Nephron progenitor cell (in vitro differentiated cells): Measurements from ENCODE around the gene CHRNA10.
"Not testable (repeated sequence)": the region's sequence is repeated elsewhere in the genome, so short reads cannot be mapped to it uniquely, and the experiment has no call there.

ENCODE experiments used
- DNase-seq: peaks from one replicate; pipeline ENCODE4 v3.0.0; 2021
- H3K27ac Mint-ChIP-seq: 2 replicates; pipeline ENCODE4 v1.8.0; 2021; ENCODE audit warnings: mild to moderate bottlenecking, moderate library complexity, mixed read lengths
- H3K27me3 Mint-ChIP-seq: 2 replicates; pipeline ENCODE4 v1.8.0; 2021; ENCODE audit warnings: mild to moderate bottlenecking, low read depth, mixed read lengths; ENCODE audit not compliant: poor library complexity
- H3K36me3 Mint-ChIP-seq: 2 replicates; pipeline ENCODE4 v1.8.0; 2021; ENCODE audit warnings: low read depth, mixed read lengths
- H3K4me1 Mint-ChIP-seq: 2 replicates; pipeline ENCODE4 v1.8.0; 2021; ENCODE audit warnings: mixed read lengths
- H3K4me3 Mint-ChIP-seq: 2 replicates; pipeline ENCODE4 v1.8.0; 2021; ENCODE audit warnings: mild to moderate bottlenecking, moderate library complexity, mixed read lengths
- H3K9me3 Mint-ChIP-seq: 2 replicates; pipeline ENCODE4 v1.8.0; 2021; ENCODE audit warnings: mild to moderate bottlenecking, moderate library complexity, mixed read lengths
- CTCF ChIP-seq: fragments of 200-600 bp; sonication (generic); IDR thresholded peaks from 2 replicates; pipeline ENCODE4 v1.5.0; 2021; ENCODE audit warnings: antibody characterized with exemption

Gene CHRNA10

GRCh38 chr11:3662856-3663255 lies 8.3 kb downstream of the CHRNA10 start:
- H3K27ac Mint-ChIP-seq, result no peak overlapping the region
- DNase-seq, result no peak
- TF ChIP-seq CTCF, result no peak
- no peaks in the 10 kb centered on the region for H3K27me3 Mint-ChIP-seq
- no peak overlapping the region for H3K4me3 Mint-ChIP-seq
- H3K36me3 Mint-ChIP-seq, result peaks cover 35% of the 10 kb centered on the region
- H3K4me1 Mint-ChIP-seq, result no peaks in the 10 kb centered on the region
- peaks cover 7% of the 10 kb centered on the region for H3K9me3 Mint-ChIP-seq

GRCh38 chr11:3660960-3661359 lies 10.2 kb downstream of the CHRNA10 start:
- Mint-ChIP-seq H3K4me3 (no peak overlapping the region), H3K27me3 (peaks cover 2% of the 10 kb centered on the region), H3K4me1 (no peaks in the 10 kb centered on the region), H3K36me3 (peaks cover 23% of the 10 kb centered on the region), H3K27ac (no peak overlapping the region), H3K9me3 (peaks cover 7% of the 10 kb centered on the region)
- no peak for DNase-seq
- no peak for TF ChIP-seq CTCF

GRCh38 chr11:3659595-3660515 lies 11.3 kb downstream of the CHRNA10 start:
- peaks cover 7% of the 10 kb centered on the region for H3K9me3 Mint-ChIP-seq
- no peak overlapping the region for H3K27ac Mint-ChIP-seq
- peaks cover 5% of the 10 kb centered on the region for H3K27me3 Mint-ChIP-seq
- no peak for DNase-seq
- H3K36me3 Mint-ChIP-seq, result peaks cover 12% of the 10 kb centered on the region
- no peaks in the 10 kb centered on the region for H3K4me1 Mint-ChIP-seq
- H3K4me3 Mint-ChIP-seq, result no peak overlapping the region
- TF ChIP-seq CTCF, result no peak

GRCh38 chr11:3658252-3658651 lies 12.9 kb downstream of the CHRNA10 start:
- H3K27ac Mint-ChIP-seq, result peak overlapping the region; percentile 39
- no peak for DNase-seq
- H3K9me3 Mint-ChIP-seq, result peaks cover 7% of the 10 kb centered on the region
- H3K4me1 Mint-ChIP-seq, result no peaks in the 10 kb centered on the region
- peaks cover 5% of the 10 kb centered on the region for H3K27me3 Mint-ChIP-seq
- no peak for TF ChIP-seq CTCF
- no peaks in the 10 kb centered on the region for H3K36me3 Mint-ChIP-seq
- H3K4me3 Mint-ChIP-seq, result no peak overlapping the region

- not testable (repeated sequence) for DNase-seq, H3K4me3 Mint-ChIP-seq
Measured at GRCh38 chr11:3657331-3657730, 13.9 kb downstream of the CHRNA10 start.

GRCh38 chr11:3655547-3655946 lies 15.6 kb downstream of the CHRNA10 start:
- no peak for DNase-seq
- peaks cover 7% of the 10 kb centered on the region for H3K4me1 Mint-ChIP-seq
- no peak for TF ChIP-seq CTCF
- H3K36me3 Mint-ChIP-seq, result no peaks in the 10 kb centered on the region
- H3K4me3 Mint-ChIP-seq, result no peak overlapping the region
- peaks cover 7% of the 10 kb centered on the region for H3K9me3 Mint-ChIP-seq
- H3K27ac Mint-ChIP-seq, result no peak overlapping the region
- peaks cover 5% of the 10 kb centered on the region for H3K27me3 Mint-ChIP-seq

More at GRCh38 chr11:3657331-3657730, 13.9 kb downstream of the CHRNA10 start:
- not testable (repeated sequence) for H3K36me3 Mint-ChIP-seq, H3K27me3 Mint-ChIP-seq, H3K9me3 Mint-ChIP-seq, H3K27ac Mint-ChIP-seq, H3K4me1 Mint-ChIP-seq

- H3K27me3 Mint-ChIP-seq, H3K36me3 Mint-ChIP-seq, DNase-seq, H3K4me3 Mint-ChIP-seq: not testable (repeated sequence)
- Mint-ChIP-seq H3K27ac (peak overlapping the region; percentile 30), H3K9me3 (peaks cover 13% of the 10 kb centered on the region), H3K4me1 (peaks cover 37% of the 10 kb centered on the region)
Measured at GRCh38 chr11:3652514-3652913, 18.7 kb downstream of the CHRNA10 start.

GRCh38 chr11:3649374-3649773 lies 21.8 kb downstream of the CHRNA10 start:
- Mint-ChIP-seq H3K9me3 (peaks cover 21% of the 10 kb centered on the region), H3K4me3 (peak overlapping the region; percentile 44), H3K4me1 (peaks cover 64% of the 10 kb centered on the region), H3K27ac (peak overlapping the region; percentile 52)
- DNase-seq, H3K36me3 Mint-ChIP-seq, H3K27me3 Mint-ChIP-seq: not testable (repeated sequence)

- not testable (repeated sequence) for H3K27me3 Mint-ChIP-seq, H3K36me3 Mint-ChIP-seq, DNase-seq
- Mint-ChIP-seq H3K4me3 (peak overlapping the region; percentile 44), H3K9me3 (peaks cover 26% of the 10 kb centered on the region), H3K27ac (peak overlapping the region; percentile 52), H3K4me1 (peaks cover 67% of the 10 kb centered on the region)
Measured at GRCh38 chr11:3648843-3649242, 22.3 kb downstream of the CHRNA10 start.
